ENCODE results near the gene UBE2G2. TPM values are rescaled to one million over a fixed set of nuclear protein-coding genes. Genes with fewer than 3 reads are reported as not detected.

The UBE2G2 gene
- total and polyA plus RNA-seq, 2 donors (not counting 3 experiments of a cell fraction or from before 2014, with no cell fraction given) = 95.0 to 114 TPM

GRCh38 chr21:44780767-44781459 lies 20.7 kb downstream of the UBE2G2 start:
- Histone ChIP-seq H3K27ac (ENCODE audit: insufficient read depth, low read depth, low read length) (no peak overlapping the region), H2AFZ (ENCODE audit: low read depth, low read length) (no peak overlapping the region), H3K4me3 (replicated peaks in 1 of 3; ENCODE audit: insufficient read depth in 1 of 3, low read depth in 1 of 3, low read length in 3 of 3) (no peak overlapping the region), H3K9ac (replicated peaks; ENCODE audit: extremely low read depth, insufficient read depth, low read length) (no peak overlapping the region), H3K27me3 (ENCODE audit: control insufficient read depth in 2 of 2, insufficient read depth in 2 of 2, low read length in 2 of 2) (no peaks in the 10 kb centered on the region), H3K36me3 (ENCODE audit: control insufficient read depth in 2 of 2, extremely low read depth in 1 of 2, insufficient read depth in 2 of 2, low read length in 2 of 2) (peaks cover 4% of the 10 kb centered on the region in 2 experiments), H3K9me1 (replicated peaks; ENCODE audit: control insufficient read depth, extremely low read depth, insufficient read depth, low read length) (no peaks in the 10 kb centered on the region), H3K4me2 (ENCODE audit: insufficient read depth, low read length) (no peak overlapping the region), H4K20me1 (replicated peaks; ENCODE audit: control insufficient read depth, extremely low read depth, insufficient read depth, low read length) (no peaks in the 10 kb centered on the region), H3K79me2 (ENCODE audit: control insufficient read depth, insufficient read depth, low read length) (peaks cover 53% of the 10 kb centered on the region), H3K9me3 (replicated peaks; ENCODE audit: control insufficient read depth, insufficient read depth, low read length) (no peaks in the 10 kb centered on the region), H3K4me1 (ENCODE audit: control insufficient read depth, extremely low read depth, insufficient read depth, low read length) (no peaks in the 10 kb centered on the region)
- dilution Hi-C loops (cut with MboI; ENCODE audit: extremely low pct_ligation_motif_present, low sequenced_read_pairs) (no loop called here), intact Hi-C loops (cut with micrococcal nuclease) (no loop called here)
- ChIA-PET CTCF (interaction anchor here (4.9 kb wide), 1 partner anchor 13 kb away, joined by 27 read pairs; no protein-coding TSS in a partner anchor), POLR2A (no interaction called here)
- TF ChIP-seq MYC (IDR thresholded peaks at IDR 0.05; ENCODE audit: low read depth, low read length) = no peak
- no peak for TF ChIP-seq POLR2AphosphoS5 (IDR thresholded peaks at IDR 0.05; ENCODE audit: insufficient read depth, low read depth, low read length)
- TF ChIP-seq, protein P1, sequence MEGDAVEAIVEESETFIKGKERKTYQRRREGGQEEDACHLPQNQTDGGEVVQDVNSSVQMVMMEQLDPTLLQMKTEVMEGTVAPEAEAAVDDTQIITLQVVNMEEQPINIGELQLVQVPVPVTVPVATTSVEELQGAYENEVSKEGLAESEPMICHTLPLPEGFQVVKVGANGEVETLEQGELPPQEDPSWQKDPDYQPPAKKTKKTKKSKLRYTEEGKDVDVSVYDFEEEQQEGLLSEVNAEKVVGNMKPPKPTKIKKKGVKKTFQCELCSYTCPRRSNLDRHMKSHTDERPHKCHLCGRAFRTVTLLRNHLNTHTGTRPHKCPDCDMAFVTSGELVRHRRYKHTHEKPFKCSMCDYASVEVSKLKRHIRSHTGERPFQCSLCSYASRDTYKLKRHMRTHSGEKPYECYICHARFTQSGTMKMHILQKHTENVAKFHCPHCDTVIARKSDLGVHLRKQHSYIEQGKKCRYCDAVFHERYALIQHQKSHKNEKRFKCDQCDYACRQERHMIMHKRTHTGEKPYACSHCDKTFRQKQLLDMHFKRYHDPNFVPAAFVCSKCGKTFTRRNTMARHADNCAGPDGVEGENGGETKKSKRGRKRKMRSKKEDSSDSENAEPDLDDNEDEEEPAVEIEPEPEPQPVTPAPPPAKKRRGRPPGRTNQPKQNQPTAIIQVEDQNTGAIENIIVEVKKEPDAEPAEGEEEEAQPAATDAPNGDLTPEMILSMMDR (IDR thresholded peaks at IDR 0.05; ENCODE audit: extremely low read depth in 1 of 2, insufficient read depth in 1 of 2, low read depth in 1 of 2, low read length in 2 of 2) = no peak
- TF ChIP-seq EZH2 (IDR thresholded peaks at IDR 0.05; ENCODE audit: borderline replicate concordance, low read depth, low read length, severe bottlenecking) = no peak
- TF ChIP-seq JUN (IDR thresholded peaks at IDR 0.05; ENCODE audit: borderline replicate concordance, insufficient read depth, insufficient read length, low read depth) = no peak
- TF ChIP-seq MAX (IDR thresholded peaks at IDR 0.05; ENCODE audit: insufficient read depth, insufficient read length) = no peak
- DNase-seq (ENCODE audit: low read depth, low spot score) (no peak), FAIRE-seq (peak; percentile 55)
- BruUV-seq (replicated peaks) = no TSS peak
